PC-3 (cell line): ENCODE data around the gene TPCN2.
"Not testable (repeated sequence)": the region's sequence is repeated elsewhere in the genome, so short reads cannot be mapped to it uniquely, and the experiment has no call there.

Experiments
- EZH2 ChIP-seq: fragments of 300-600 bp; sonication (generic); IDR thresholded peaks from one replicate; pipeline ENCODE4 v1.6.1; 2017; ENCODE audit warnings: antibody characterized with exemption, mild to moderate bottlenecking, low read length; ENCODE audit not compliant: unreplicated experiment
- TF ChIP-seq, protein P1 (sequence below): fragments of 300-600 bp; sonication (generic); conservative IDR thresholded peaks from 2 replicates; pipeline ENCODE4 v1.5.1; 2017; ENCODE audit warnings: antibody characterized with exemption, low read depth, mild to moderate bottlenecking, low read length

DNA sequence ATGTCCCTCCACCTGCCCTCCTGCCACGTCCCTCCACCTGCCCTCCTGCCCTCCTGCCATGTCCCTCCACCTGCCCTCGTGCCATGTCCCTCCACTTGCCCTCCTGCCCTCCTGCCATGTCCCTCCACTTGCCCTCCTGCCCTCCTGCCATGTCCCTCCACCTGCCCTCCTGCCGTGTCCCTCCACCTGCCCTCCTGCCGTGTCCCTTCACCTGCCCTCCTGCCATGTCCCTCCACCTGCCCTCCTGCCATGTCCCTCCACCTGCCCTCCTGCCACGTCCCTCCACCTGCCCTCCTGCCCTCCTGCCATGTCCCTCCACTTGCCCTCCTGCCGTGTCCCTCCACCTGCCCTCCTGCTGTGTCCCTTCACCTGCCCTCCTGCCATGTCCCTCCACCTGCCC is 28.2 kb downstream of the TPCN2 start:
- TF ChIP-seq EZH2, result not testable (repeated sequence)
- TF ChIP-seq, protein P1, sequence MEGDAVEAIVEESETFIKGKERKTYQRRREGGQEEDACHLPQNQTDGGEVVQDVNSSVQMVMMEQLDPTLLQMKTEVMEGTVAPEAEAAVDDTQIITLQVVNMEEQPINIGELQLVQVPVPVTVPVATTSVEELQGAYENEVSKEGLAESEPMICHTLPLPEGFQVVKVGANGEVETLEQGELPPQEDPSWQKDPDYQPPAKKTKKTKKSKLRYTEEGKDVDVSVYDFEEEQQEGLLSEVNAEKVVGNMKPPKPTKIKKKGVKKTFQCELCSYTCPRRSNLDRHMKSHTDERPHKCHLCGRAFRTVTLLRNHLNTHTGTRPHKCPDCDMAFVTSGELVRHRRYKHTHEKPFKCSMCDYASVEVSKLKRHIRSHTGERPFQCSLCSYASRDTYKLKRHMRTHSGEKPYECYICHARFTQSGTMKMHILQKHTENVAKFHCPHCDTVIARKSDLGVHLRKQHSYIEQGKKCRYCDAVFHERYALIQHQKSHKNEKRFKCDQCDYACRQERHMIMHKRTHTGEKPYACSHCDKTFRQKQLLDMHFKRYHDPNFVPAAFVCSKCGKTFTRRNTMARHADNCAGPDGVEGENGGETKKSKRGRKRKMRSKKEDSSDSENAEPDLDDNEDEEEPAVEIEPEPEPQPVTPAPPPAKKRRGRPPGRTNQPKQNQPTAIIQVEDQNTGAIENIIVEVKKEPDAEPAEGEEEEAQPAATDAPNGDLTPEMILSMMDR, result not testable (repeated sequence)
